PC-9 (cell line): Measurements from ENCODE around the gene LIPN. TPM values are rescaled to one million over a fixed set of nuclear protein-coding genes. Genes with fewer than 3 reads are reported as not detected.

Experiments
- BruUV-seq: library from RNA; stranded (reverse); fragments of 400-500 nt; replicated peaks from 2 replicates; lab custom pipeline; 2021; lab: Mats Ljungman, UMichigan
- CTCF ChIA-PET: fragments of 300-600 bp; sonication (Branson Sonifier 250); formaldehyde crosslinking; loops from one replicate; lab custom pipeline; 2022; ENCODE audit warnings: antibody characterized with exemption; lab: Charles Lee
- POLR2A ChIA-PET: fragments of 300-600 bp; sonication (Branson Sonifier 250); formaldehyde crosslinking; loops from one replicate; lab custom pipeline; 2022; ENCODE audit warnings: antibody characterized with exemption; ENCODE audit not compliant: unreplicated experiment; lab: Charles Lee
- DNase-seq, 2 experiments: peaks; one replicate each; pipeline versions ENCODE4 v3.0.0 to v3.0.0-alpha.2; 2015 to 2022; ENCODE audit warnings: mixed read lengths in 1 of 2
- H2AFZ ChIP-seq: fragments of 200-600 bp; sonication (generic); 2 replicates; pipeline ENCODE4 v1.8.1; 2017; ENCODE audit warnings: antibody characterized with exemption
- H3F3A ChIP-seq: fragments of 200-600 bp; sonication (generic); 2 replicates; pipeline ENCODE4 v1.8.1; 2017; ENCODE audit warnings: antibody characterized with exemption, mild to moderate bottlenecking, low read depth; ENCODE audit not compliant: insufficient read depth
- H3K27ac ChIP-seq: fragments of 200-600 bp; sonication (generic); 2 replicates; pipeline ENCODE4 v1.6.1; 2016; ENCODE audit warnings: mixed run types
- H3K27me3 ChIP-seq: fragments of 200-600 bp; sonication (generic); 2 replicates; pipeline ENCODE4 v1.6.1; 2016; ENCODE audit warnings: low read depth, mixed run types; ENCODE audit not compliant: insufficient read depth
- H3K36me3 ChIP-seq: fragments of 200-600 bp; sonication (generic); 2 replicates; pipeline ENCODE4 v1.6.1; 2016; ENCODE audit warnings: low read depth, mixed run types
- H3K4me1 ChIP-seq: fragments of 200-600 bp; sonication (generic); replicated peaks from 2 replicates; pipeline ENCODE4 v1.6.1; 2016; ENCODE audit warnings: mixed run types; ENCODE audit not compliant: insufficient read depth
- H3K4me2 ChIP-seq: fragments of 200-600 bp; sonication (generic); 2 replicates; pipeline ENCODE4 v1.6.1; 2017; ENCODE audit warnings: mixed run types
- H3K4me3 ChIP-seq: fragments of 200-600 bp; sonication (generic); 2 replicates; pipeline ENCODE4 v1.6.1; 2016; ENCODE audit warnings: mixed run types
- H3K79me2 ChIP-seq: fragments of 200-600 bp; sonication (generic); 2 replicates; pipeline ENCODE4 v1.6.1; 2017; ENCODE audit warnings: low read depth, mixed run types
- H3K9me2 ChIP-seq: fragments of 200-600 bp; sonication (generic); 2 replicates; pipeline ENCODE4 v1.8.1; 2017; ENCODE audit warnings: mild to moderate bottlenecking; ENCODE audit not compliant: insufficient read depth
- H3K9me3 ChIP-seq: fragments of 200-600 bp; sonication (generic); 2 replicates; pipeline ENCODE4 v1.8.1; 2016; ENCODE audit warnings: low read depth; ENCODE audit not compliant: insufficient read depth
- H4K20me1 ChIP-seq: fragments of 200-600 bp; sonication (generic); 2 replicates; pipeline ENCODE4 v1.8.1; 2017; ENCODE audit not compliant: insufficient read depth
- EZH2 ChIP-seq: fragments of 200-600 bp; sonication (generic); IDR thresholded peaks from 2 replicates; pipeline ENCODE4 v1.8.0; 2017; ENCODE audit warnings: antibody characterized with exemption, low read depth
- intact Hi-C: fragments of 100-400 bp; cut with micrococcal nuclease; formaldehyde crosslinking; loops from one replicate; pipeline ENCODE4 v1.10.0; 2022; ENCODE audit not compliant: unreplicated experiment
- total RNA-seq: library from RNA; stranded (reverse); gene quantifications from 2 replicates; pipeline ENCODE4 v1.2.3, GENCODE V29; 2021
- TF ChIP-seq, protein P1 (sequence below): fragments of 200-600 bp; sonication (generic); conservative IDR thresholded peaks from 2 replicates; pipeline ENCODE4 v1.6.1; 2017; ENCODE audit warnings: mixed run types, antibody characterized with exemption, mild to moderate bottlenecking, moderate library complexity

Gene LIPN
- total RNA-seq, 1 experiment from 2014 or later, result not detected

DNA sequence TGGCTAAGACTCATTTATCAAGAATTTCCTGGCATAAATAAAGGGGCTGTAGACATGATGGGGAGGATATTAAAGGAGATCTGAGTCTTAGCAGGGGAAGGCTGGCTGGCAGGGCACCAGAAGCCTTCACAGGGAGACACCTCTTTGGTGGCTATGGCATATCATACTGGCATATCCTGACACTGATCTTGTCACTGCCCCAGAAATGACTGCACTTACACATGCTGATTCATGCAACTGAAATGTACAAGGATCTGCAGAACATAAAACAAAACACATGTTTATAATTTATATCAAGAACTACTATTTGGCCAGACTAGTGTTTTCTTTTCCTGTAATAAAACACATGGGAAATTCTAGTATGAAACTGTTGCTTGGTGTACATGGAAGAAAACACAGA, 5.5 kb upstream of the LIPN start:
- BruUV-seq, result no TSS peak
- Histone ChIP-seq H4K20me1 (no peaks in the 10 kb centered on the region), H3K27ac (no peak overlapping the region), H3K4me3 (no peak overlapping the region), H3K27me3 (no peaks in the 10 kb centered on the region), H2AFZ (no peak overlapping the region), H3K79me2 (no peaks in the 10 kb centered on the region), H3K4me1 (no peaks in the 10 kb centered on the region), H3K9me2 (no peaks in the 10 kb centered on the region), H3K4me2 (no peak overlapping the region), H3F3A (no peaks in the 10 kb centered on the region), H3K9me3 (no peaks in the 10 kb centered on the region), H3K36me3 (no peaks in the 10 kb centered on the region)
- ChIA-PET CTCF (no interaction called here), POLR2A (no interaction called here)
- DNase-seq, result no peak
- intact Hi-C loops, result no loop called here
- TF ChIP-seq, protein P1, sequence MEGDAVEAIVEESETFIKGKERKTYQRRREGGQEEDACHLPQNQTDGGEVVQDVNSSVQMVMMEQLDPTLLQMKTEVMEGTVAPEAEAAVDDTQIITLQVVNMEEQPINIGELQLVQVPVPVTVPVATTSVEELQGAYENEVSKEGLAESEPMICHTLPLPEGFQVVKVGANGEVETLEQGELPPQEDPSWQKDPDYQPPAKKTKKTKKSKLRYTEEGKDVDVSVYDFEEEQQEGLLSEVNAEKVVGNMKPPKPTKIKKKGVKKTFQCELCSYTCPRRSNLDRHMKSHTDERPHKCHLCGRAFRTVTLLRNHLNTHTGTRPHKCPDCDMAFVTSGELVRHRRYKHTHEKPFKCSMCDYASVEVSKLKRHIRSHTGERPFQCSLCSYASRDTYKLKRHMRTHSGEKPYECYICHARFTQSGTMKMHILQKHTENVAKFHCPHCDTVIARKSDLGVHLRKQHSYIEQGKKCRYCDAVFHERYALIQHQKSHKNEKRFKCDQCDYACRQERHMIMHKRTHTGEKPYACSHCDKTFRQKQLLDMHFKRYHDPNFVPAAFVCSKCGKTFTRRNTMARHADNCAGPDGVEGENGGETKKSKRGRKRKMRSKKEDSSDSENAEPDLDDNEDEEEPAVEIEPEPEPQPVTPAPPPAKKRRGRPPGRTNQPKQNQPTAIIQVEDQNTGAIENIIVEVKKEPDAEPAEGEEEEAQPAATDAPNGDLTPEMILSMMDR, result no peak
- no peak for TF ChIP-seq EZH2

DNA sequence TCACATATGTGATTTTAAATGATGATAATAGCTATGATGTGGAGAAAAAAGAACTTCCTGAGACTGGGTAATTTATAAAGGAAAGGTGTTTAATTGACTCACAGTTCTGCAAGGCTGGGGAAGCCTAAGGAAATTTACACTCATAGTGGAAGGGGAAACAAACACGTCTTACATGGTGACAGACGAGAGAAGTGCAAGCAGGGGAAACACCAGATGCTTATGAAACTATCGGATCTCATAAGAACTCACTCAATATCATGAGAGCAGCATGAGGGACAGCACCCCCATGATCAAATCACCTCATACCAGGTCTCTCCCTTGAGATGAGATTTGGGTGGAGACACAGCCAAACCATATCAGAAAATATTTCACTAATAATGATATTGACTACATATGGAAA, 4.1 kb upstream of the LIPN start:
- Histone ChIP-seq H3K27ac (no peak overlapping the region), H3K79me2 (no peaks in the 10 kb centered on the region), H3K4me2 (no peak overlapping the region), H3F3A (no peaks in the 10 kb centered on the region), H3K27me3 (no peaks in the 10 kb centered on the region), H3K4me3 (no peak overlapping the region), H2AFZ (no peak overlapping the region), H3K9me3 (no peaks in the 10 kb centered on the region), H3K36me3 (no peaks in the 10 kb centered on the region), H4K20me1 (no peaks in the 10 kb centered on the region), H3K9me2 (no peaks in the 10 kb centered on the region), H3K4me1 (no peaks in the 10 kb centered on the region)
- BruUV-seq, result no TSS peak
- ChIA-PET POLR2A (no interaction called here), CTCF (no interaction called here)
- intact Hi-C loops, result no loop called here
- no peak for TF ChIP-seq EZH2
- DNase-seq, result no peak

DNA sequence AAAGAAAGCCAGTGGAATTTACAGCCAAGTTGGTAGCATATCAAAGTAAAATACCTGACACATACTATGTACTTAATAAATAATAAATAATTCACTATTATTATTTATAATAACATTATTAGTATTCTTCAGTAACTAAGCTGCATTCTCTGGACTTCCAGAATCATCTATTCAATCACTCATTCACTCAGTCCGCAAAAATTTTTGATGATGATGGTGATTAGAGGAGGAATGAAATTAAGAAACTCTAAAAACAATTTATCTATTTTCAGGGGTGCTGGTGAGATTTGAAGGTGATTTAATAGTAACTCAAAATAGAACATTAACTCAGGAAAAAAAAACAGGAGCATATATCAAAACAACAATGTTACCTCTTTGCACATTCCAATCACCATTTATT, 3.2 kb upstream of the LIPN start:
- Histone ChIP-seq H3K79me2 (no peaks in the 10 kb centered on the region), H3K9me2 (no peaks in the 10 kb centered on the region), H3K4me1 (no peaks in the 10 kb centered on the region), H3F3A (no peaks in the 10 kb centered on the region), H4K20me1 (no peaks in the 10 kb centered on the region), H3K36me3 (no peaks in the 10 kb centered on the region), H3K27ac (no peak overlapping the region), H3K27me3 (no peaks in the 10 kb centered on the region), H3K9me3 (no peaks in the 10 kb centered on the region), H3K4me2 (no peak overlapping the region), H2AFZ (no peak overlapping the region), H3K4me3 (no peak overlapping the region)
- DNase-seq, result no peak
- POLR2A ChIA-PET, result no interaction called here
- CTCF ChIA-PET, result no interaction called here
- no TSS peak for BruUV-seq
- TF ChIP-seq, protein P1, result no peak
- no peak for TF ChIP-seq EZH2
- intact Hi-C loops, result no loop called here

DNA sequence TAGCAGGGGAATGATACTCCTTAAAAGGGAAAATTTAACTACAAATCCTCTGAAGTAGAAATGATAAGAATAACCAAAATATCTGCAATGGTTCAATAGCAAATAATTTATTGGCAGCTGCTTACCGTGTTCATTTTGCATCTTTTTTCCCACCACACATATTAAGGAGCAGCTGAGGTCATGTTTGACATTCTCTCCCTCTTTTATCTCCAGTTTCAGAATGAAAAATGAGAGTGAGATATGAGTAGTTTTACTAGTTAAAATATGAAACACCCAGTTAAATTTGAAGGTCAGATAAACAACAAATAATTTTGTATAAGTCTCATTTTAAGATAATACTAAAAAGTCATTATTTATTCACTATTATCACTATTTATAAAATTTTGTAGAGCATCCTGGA, 3.1 kb downstream of the LIPN start:
- Histone ChIP-seq H3K27me3 (no peaks in the 10 kb centered on the region), H3K79me2 (no peaks in the 10 kb centered on the region), H3K9me3 (no peaks in the 10 kb centered on the region), H3K27ac (no peak overlapping the region), H3K36me3 (no peaks in the 10 kb centered on the region), H3F3A (no peaks in the 10 kb centered on the region), H4K20me1 (no peaks in the 10 kb centered on the region), H3K9me2 (no peaks in the 10 kb centered on the region), H3K4me2 (no peak overlapping the region), H2AFZ (no peak overlapping the region), H3K4me1 (no peaks in the 10 kb centered on the region), H3K4me3 (no peak overlapping the region)
- ChIA-PET POLR2A (no interaction called here), CTCF (no interaction called here)
- TF ChIP-seq, protein P1, result no peak
- TF ChIP-seq EZH2, result no peak
- no peak for DNase-seq
- intact Hi-C loops, result no loop called here
- no TSS peak for BruUV-seq
